WTC11 (cell line): Measurements from ENCODE around the gene ESAM. TPM values are rescaled to one million over a fixed set of nuclear protein-coding genes. Genes with fewer than 3 reads are reported as not detected.

Experiments used
- total RNA-seq: library from RNA; stranded (reverse); gene quantifications from 3 replicates; pipeline ENCODE4 v1.2.3, GENCODE V29; 2021
- TF ChIP-seq, protein P1 (sequence below): sonication (generic); formaldehyde crosslinking; IDR thresholded peaks from 2 replicates; pipeline ENCODE4 v1.8.0; 2023; ENCODE audit warnings: missing genetic modification reagents, mild to moderate bottlenecking, borderline replicate concordance

Gene ESAM
- total RNA-seq, 1 experiment from 2014 or later, result 0.48 TPM

DNA sequence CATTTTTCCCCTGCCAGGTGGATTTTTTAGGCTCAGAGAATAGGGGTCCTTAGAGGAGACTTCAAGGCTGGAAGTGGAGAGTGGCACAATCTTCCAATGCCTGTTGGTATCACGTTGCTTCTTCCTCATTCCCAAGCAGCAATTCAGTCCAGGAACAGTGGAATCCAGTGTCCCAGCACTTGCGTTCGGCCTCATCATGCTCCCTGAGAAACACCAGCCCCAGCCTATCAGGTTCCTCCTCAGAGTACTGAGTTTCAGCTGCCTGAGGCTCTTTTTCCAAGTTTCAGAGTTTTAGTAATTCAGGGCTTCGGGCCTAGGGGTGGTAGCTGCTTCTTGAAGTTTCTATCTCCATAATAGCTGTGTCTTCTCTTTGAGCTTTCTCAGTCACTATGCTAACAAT lies 54.3 kb downstream of the ESAM start (continued):
- TF ChIP-seq, protein P1, sequence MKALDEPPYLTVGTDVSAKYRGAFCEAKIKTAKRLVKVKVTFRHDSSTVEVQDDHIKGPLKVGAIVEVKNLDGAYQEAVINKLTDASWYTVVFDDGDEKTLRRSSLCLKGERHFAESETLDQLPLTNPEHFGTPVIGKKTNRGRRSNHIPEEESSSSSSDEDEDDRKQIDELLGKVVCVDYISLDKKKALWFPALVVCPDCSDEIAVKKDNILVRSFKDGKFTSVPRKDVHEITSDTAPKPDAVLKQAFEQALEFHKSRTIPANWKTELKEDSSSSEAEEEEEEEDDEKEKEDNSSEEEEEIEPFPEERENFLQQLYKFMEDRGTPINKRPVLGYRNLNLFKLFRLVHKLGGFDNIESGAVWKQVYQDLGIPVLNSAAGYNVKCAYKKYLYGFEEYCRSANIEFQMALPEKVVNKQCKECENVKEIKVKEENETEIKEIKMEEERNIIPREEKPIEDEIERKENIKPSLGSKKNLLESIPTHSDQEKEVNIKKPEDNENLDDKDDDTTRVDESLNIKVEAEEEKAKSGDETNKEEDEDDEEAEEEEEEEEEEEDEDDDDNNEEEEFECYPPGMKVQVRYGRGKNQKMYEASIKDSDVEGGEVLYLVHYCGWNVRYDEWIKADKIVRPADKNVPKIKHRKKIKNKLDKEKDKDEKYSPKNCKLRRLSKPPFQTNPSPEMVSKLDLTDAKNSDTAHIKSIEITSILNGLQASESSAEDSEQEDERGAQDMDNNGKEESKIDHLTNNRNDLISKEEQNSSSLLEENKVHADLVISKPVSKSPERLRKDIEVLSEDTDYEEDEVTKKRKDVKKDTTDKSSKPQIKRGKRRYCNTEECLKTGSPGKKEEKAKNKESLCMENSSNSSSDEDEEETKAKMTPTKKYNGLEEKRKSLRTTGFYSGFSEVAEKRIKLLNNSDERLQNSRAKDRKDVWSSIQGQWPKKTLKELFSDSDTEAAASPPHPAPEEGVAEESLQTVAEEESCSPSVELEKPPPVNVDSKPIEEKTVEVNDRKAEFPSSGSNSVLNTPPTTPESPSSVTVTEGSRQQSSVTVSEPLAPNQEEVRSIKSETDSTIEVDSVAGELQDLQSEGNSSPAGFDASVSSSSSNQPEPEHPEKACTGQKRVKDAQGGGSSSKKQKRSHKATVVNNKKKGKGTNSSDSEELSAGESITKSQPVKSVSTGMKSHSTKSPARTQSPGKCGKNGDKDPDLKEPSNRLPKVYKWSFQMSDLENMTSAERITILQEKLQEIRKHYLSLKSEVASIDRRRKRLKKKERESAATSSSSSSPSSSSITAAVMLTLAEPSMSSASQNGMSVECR, result no peak
- TF ChIP-seq, all 79 proteins: peak for 0

Other genes starting within 250 kb of the ESAM start
- not detected in 3 replicates for gene OR8B12, start 218.6 kb downstream of the ESAM start, total RNA-seq
- not detected in 3 replicates for gene OR8A1, start 192.3 kb downstream of the ESAM start, total RNA-seq
- gene PANX3, start 150.9 kb downstream of the ESAM start, total RNA-seq, result not detected in 3 replicates
- gene TBRG1, start 139.4 kb downstream of the ESAM start, total RNA-seq, result 25.4 to 30.3 TPM (median 30.0 TPM) in 3 replicates
- 4.4 to 4.9 TPM (median 4.8 TPM) in 3 replicates for gene SIAE, start 88.6 kb downstream of the ESAM start, total RNA-seq
- gene SPA17, start 88.4 kb downstream of the ESAM start, total RNA-seq, result 3.5 to 3.8 TPM (median 3.5 TPM) in 3 replicates
- gene NRGN, start 22.3 kb downstream of the ESAM start, total RNA-seq, result 1.9 to 2.9 TPM (median 2.5 TPM) in 3 replicates
- 0.46 to 0.79 TPM (median 0.71 TPM) in 3 replicates for gene VSIG2, start 10.0 kb downstream of the ESAM start, total RNA-seq
- 16.5 to 17.5 TPM (median 16.8 TPM) in 3 replicates for gene MSANTD2, start 38.1 kb upstream of the ESAM start, total RNA-seq
- 21.3 to 27.5 TPM (median 25.3 TPM) in 3 replicates for gene ROBO3, start 103.1 kb upstream of the ESAM start, total RNA-seq
- 0.07 to 0.13 TPM (median 0.09 TPM) in 3 replicates for gene ROBO4, start 135.6 kb upstream of the ESAM start, total RNA-seq
- gene HEPN1, start 157.0 kb upstream of the ESAM start, total RNA-seq, result not detected in 3 replicates
- gene HEPACAM, start 173.8 kb upstream of the ESAM start, total RNA-seq, result not detected in 3 replicates
- gene CCDC15, start 191.9 kb upstream of the ESAM start, total RNA-seq, result 2.1 to 2.6 TPM (median 2.4 TPM) in 3 replicates